T-helper 1 cell treated with Interleukin-12 subunit alpha and Interleukin-12 subunit beta and Interleukin-4 antibody, amounts not matched to agents 30 μg/mL and 1 μg/mL, for 36 hours (primary cell): ENCODE results near the gene RAB40C.

Source experiments
- H3K27ac Mint-ChIP-seq: one replicate; pipeline ENCODE4 v1.8.0; 2021; ENCODE audit warnings: mild to moderate bottlenecking, mixed read lengths
- H3K27me3 Mint-ChIP-seq: one replicate; pipeline ENCODE4 v1.8.0; 2021; ENCODE audit warnings: low read depth, mixed read lengths
- H3K36me3 Mint-ChIP-seq: one replicate; pipeline ENCODE4 v1.8.0; 2021; ENCODE audit warnings: low read depth, mixed read lengths
- H3K4me1 Mint-ChIP-seq: one replicate; pipeline ENCODE4 v1.8.0; 2021; ENCODE audit warnings: low read depth, mixed read lengths
- H3K4me3 Mint-ChIP-seq: one replicate; pipeline ENCODE4 v1.8.0; 2021; ENCODE audit warnings: mild to moderate bottlenecking, moderate library complexity, mixed read lengths
- H3K9me3 Mint-ChIP-seq: one replicate; pipeline ENCODE4 v1.8.0; 2021; ENCODE audit warnings: mixed read lengths

RAB40C gene

DNA sequence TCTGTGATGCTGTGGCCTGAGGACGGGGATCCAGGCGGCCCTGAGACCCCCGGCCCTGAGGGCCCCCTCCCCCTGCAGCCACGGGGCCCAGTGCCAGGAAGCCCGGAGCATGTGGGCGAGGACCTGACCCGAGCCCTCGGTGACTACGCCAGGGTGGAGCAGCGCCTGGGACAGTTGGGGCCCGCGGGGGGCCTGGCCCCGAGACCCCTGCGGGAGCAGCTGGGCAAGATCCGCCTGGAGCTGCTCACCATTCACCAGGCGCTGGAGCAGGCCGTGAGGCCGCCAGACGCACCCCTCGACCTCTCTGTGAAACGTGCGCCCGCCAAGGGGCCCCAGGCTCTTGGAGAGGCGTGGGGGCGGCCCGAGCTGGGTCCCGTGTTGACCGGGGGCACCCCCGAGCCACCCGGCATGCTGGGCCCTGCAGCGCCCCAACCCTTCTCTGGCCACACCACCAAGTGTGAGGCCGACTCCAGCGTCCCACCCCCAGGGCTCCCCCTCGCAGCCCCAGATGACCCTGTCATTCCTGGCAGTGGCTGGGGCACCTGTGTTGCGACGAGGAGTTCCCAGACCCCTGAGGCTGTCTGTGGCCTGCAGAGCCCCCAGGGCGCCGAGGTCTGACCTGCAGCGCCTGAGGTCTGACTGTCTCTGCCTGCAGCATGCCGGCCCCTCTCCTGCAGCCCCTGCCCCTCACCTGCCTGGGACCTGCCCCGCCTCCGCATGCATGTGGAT is 25.0 kb upstream of the RAB40C start:
- Mint-ChIP-seq H3K4me3 (no peak overlapping the region), H3K9me3 (no peaks in the 10 kb centered on the region), H3K4me1 (peaks cover 6% of the 10 kb centered on the region), H3K27ac (no peak overlapping the region), H3K27me3 (peaks cover 11% of the 10 kb centered on the region), H3K36me3 (no peaks in the 10 kb centered on the region)

DNA sequence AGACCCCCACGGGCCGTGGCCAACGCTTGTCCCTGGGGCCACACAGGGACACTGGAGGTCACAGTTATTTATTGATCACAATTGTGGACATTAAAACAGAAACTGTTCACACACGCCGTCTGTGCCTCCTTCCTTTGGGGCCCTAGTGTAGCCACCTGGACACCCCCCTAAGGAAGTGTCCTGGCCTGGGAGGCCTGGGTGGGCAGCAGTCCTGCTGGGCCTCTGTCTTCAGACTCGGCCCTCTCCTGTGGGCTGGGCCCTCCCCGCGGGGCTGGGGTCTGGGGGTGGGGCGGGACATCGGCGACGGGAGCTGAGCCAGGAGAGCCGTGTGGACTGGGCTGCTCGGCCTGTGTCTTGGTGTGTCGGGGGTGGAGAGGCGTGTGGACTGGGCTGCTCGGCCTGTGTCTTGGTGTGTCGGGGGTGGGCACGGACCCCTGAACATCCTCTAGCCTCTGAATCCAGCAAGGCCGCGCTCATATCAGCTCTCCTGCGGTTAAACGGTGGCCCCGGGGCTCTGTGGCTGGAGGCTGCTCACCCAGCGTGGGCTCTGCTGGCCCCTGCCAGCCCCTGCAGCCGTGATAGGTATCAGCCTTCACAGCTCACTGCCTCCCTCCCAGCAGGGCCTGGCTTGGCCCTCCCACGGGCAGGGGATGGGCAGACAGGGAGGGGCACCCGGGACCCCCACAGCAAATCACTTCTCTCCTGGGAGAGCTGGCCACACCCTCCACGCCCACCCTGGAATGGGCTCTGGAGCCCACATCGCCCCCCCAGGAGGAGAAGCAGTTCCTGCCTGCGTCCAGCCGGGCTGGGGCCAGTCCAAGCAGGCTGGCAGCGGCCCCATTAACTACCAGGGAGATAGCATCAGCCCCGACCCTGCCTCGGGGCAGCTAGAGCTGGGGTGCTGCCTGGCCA is 24.2 kb upstream of the RAB40C start:
- Mint-ChIP-seq H3K9me3 (no peaks in the 10 kb centered on the region), H3K27ac (no peak overlapping the region), H3K4me3 (no peak overlapping the region), H3K36me3 (no peaks in the 10 kb centered on the region), H3K27me3 (peaks cover 11% of the 10 kb centered on the region), H3K4me1 (peaks cover 7% of the 10 kb centered on the region)

DNA sequence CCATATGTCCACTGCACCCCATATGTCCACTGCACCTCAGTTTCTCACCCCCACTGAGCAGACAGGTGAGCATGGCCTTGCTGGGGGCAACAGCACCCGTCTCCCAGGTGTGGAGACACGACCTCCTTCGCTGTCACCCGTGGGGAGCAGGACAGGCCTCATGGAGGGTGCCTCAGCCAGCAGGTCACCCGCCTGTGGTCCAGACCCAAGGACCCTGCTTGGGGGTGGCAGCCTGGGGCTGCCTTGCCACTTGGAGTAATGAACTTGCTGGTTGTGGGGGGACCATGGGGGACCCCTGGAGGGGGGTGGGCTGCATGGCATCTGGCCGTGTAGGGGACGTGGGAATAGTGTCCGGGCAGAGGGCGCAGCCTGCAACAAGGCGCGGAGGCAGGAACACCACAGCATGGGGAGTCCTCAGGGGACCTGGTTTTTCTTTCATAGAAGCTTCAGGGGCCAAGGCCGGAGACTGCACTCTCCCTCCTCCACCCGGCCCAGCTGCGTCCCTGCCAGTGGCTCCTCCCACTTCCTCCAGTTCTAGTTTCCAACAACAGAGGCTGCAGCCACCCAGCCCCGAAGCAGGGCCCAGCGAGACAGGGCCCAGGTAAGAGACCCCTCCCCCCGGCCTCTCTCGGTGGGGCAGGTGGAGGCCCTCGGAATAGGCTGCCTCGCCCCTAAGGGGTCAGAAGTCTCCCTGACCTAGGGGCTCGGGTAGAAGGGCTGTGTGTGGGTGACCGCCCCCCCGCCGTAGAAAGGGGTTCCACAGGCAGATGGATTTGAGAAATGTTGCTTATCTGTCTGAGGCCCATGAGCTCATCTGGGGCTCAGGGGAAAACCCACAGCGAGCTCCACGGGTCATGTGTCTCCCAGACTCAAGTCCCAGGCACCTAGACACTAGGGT is 23.1 kb upstream of the RAB40C start, which contains the start of gene NHLRC4:
NHLRC4 (plus strand) TSS at position 531 of the 898 bp plus-strand sequence. CDS start 1,043 bp downstream, outside the sequence.
- peak within 1 kb of the TSS; percentile 72 for H3K27ac Mint-ChIP-seq
- H3K9me3 Mint-ChIP-seq: no peaks in the 10 kb centered on the region
- H3K4me1 Mint-ChIP-seq: peaks cover 18% of the 10 kb centered on the region
- peaks cover 8% of the 10 kb centered on the region for H3K27me3 Mint-ChIP-seq
- H3K36me3 Mint-ChIP-seq: no peaks in the 10 kb centered on the region
- peak within 1 kb of the TSS; percentile 57 for H3K4me3 Mint-ChIP-seq

DNA sequence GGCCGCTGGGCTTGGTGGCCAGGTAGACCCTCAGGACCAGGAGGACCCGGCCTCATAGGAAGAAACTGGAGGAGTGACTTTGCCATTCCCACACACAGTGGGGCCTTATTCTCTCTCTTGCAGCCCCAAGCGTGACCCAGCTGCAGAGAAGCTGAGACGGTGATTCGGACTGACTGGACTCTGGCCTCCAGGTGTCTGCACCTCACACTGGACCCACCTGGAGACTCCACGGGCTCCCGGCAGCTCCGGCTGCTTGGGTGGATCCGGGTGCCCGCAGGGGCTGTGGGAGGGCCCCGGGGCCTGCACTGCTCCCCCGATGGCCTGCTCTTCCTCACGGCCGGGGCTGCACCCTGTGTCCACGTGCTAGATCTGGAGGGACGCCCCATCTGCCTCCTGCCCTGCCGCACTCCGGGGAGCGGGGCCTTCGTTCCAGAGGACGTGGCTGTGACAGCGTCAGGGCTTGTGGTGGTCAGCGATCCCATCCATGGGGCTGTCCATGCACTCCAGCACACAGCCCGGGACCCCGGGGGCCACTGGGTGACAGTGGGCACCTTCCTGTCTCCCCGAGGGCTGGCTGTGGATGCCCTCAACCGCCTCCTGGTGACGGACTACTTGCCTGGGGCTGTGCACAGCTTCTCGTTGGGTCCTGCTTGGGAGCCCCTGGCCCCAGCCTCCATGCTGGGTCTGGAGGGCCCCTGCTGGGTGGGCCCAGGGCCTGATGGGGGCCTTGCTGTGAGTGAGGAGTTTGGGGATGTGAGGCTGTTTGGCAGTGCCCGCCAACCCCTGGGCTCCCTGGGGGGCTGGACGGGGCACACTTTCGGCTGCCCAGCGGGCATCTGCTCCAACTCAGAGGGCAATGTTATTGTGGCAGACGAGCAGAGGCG is 22.3 kb upstream of the RAB40C start:
- peak overlapping the region; percentile 72 for H3K27ac Mint-ChIP-seq
- H3K4me1 Mint-ChIP-seq: peaks cover 21% of the 10 kb centered on the region
- no peaks in the 10 kb centered on the region for H3K9me3 Mint-ChIP-seq
- H3K27me3 Mint-ChIP-seq: peaks cover 2% of the 10 kb centered on the region
- H3K36me3 Mint-ChIP-seq: no peaks in the 10 kb centered on the region
- peak overlapping the region; percentile 57 for H3K4me3 Mint-ChIP-seq

DNA sequence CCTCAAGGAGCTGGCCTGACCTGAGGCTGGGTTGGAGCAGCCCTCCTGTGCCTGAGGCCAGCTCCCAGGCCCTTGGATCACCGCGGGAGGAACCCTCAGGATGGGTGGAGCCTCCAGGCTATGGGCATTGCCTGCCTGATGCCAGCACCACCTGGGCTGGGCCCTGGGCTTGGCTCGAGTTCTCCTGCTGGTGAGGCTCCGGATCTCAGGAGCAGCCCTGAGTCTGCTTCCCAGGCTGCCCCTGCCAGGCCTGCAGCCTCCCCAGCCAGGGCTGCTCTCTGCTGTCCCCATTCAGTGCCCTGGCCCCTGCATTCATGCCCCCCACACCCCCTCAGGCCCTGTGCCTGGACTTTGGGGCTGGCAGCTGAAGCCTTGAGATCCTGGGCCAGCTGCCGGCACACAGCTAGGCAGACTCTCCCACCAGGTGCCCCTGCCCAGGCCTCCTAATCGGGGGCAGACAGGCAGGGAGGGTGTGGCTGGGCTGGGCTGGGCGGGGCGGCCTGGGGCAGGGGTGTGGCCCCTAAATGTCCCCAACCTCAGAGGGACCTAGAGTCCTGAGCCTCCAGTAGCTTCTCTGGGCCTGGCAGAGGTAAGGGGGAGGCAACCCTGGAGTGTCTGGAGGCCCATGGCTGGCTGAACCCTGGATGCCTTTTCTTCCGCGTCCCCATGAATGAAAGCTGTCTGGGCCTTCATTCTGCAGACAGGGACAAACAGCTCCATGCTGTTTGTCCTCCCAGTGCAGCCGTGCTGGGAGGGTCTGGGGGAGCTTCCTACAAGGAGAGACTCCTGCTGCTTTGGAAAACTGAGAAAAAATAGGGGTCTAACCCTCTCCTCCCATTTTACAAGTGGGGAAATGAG is 21.2 kb upstream of the RAB40C start:
- Mint-ChIP-seq H3K27ac (peak overlapping the region; percentile 86), H3K9me3 (no peaks in the 10 kb centered on the region), H3K4me3 (peak overlapping the region; percentile 82), H3K36me3 (no peaks in the 10 kb centered on the region), H3K27me3 (no peaks in the 10 kb centered on the region), H3K4me1 (peaks cover 21% of the 10 kb centered on the region)

DNA sequence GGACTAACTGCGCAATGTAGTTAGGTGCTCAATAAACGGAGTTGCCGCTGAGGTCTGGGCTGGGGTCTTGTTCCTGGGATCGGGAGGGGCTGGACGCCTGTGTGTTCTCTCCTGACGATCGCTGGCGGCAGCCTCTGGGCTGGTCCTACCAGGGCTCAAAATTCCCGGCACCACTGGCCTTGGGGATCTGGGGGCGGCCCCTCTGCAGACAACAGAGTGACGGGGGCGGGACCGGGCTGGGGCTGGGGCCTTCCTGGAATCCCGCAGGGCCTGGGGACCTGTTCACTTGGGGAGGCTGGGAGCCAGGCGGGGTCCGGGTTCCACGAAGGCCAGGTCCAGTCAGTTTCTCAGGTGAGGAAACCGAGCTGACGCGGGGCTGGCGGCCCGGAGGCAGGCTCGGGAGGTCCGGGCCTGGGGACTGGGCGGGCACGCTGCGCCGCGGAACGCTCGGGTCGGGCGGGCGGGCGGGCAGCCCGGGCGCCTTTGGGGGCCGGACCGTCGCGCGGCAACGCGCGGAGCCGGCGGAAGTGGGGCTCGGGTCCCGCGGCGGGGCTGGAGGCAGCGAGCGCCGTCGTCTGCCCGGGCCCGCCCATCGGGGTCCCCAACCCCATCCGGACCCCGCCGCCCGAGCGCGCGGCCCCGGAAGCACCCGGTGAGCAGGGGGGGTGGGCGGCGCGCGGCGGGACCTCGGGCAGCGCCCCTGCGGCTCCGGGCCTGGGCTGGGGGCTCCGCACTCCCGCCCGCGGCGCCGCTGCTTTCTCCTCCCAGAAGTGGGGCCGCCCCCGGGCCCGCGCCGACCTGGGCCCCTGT is 20.2 kb upstream of the RAB40C start, which contains the start of gene PIGQ:
PIGQ (plus strand) TSS at position 524 of the 810 bp plus-strand sequence. CDS start 4,107 bp downstream, outside the sequence.
- Mint-ChIP-seq H3K9me3 (no peaks in the 10 kb centered on the region), H3K4me3 (peak within 1 kb of the TSS; percentile 82), H3K4me1 (peaks cover 21% of the 10 kb centered on the region), H3K36me3 (no peaks in the 10 kb centered on the region), H3K27ac (peak within 1 kb of the TSS; percentile 86), H3K27me3 (no peaks in the 10 kb centered on the region)

DNA sequence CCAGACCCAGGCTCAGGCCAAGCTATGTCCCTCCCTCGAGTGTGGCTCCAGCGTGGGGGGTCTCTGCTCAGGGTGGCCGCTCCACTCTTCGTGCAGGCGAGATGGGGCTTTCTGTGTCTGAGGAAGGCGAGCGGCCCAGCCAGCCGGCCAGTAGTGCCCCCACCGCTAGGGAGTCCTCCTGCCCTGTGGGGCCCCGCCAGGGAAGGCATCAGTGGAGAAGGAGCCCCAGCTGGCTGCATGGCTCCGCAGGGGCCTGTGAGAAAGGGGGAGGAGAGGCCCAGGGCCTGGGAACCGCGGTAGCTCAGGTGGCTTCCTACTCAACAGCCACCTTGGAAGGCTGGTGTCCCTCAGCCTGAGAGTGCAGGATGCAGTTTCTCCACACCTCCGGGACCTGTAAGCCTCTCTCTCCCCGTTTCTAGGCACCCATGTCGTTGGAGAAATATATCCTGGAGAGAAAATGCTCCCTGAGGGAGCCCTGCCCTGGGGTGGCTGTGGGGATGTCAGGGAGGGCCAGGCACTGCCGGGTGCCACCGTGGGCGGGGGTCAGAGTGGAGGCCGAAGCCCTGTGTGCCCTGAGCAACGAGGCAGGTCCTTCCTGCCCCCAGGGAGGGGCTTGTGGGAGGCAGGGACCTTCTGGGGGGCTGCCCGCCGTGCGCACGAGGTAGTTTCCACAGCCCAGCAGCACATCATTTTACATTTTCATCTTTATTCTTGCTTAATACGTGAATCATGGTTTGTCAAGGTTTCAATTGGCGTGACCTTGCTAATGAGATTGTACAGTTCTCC is 16.8 kb upstream of the RAB40C start:
- H3K4me3 Mint-ChIP-seq: no peak overlapping the region

DNA sequence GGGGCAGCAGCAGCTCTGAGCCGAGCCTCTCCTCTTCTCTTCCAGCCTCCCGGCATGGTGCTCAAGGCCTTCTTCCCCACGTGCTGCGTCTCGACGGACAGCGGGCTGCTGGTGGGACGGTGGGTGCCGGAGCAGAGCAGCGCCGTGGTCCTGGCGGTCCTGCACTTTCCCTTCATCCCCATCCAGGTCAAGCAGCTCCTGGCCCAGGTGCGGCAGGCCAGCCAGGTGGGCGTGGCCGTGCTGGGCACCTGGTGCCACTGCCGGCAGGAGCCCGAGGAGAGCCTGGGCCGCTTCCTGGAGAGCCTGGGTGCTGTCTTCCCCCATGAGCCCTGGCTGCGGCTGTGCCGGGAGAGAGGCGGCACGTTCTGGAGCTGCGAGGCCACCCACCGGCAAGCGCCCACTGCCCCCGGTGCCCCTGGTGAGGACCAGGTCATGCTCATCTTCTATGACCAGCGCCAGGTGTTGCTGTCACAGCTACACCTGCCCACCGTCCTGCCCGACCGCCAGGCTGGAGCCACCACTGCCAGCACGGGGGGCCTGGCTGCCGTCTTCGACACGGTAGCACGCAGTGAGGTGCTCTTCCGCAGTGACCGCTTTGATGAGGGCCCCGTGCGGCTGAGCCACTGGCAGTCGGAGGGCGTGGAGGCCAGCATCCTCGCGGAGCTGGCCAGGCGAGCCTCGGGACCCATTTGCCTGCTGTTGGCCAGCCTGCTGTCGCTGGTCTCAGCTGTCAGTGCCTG is 15.7 kb upstream of the RAB40C start:
- no peak overlapping the region for H3K27ac Mint-ChIP-seq

More for the DNA sequence above, 16.8 kb upstream of the RAB40C start:
- Mint-ChIP-seq H3K27ac (no peak overlapping the region), H3K9me3 (no peaks in the 10 kb centered on the region), H3K27me3 (no peaks in the 10 kb centered on the region), H3K4me1 (peaks cover 19% of the 10 kb centered on the region), H3K36me3 (no peaks in the 10 kb centered on the region)

DNA sequence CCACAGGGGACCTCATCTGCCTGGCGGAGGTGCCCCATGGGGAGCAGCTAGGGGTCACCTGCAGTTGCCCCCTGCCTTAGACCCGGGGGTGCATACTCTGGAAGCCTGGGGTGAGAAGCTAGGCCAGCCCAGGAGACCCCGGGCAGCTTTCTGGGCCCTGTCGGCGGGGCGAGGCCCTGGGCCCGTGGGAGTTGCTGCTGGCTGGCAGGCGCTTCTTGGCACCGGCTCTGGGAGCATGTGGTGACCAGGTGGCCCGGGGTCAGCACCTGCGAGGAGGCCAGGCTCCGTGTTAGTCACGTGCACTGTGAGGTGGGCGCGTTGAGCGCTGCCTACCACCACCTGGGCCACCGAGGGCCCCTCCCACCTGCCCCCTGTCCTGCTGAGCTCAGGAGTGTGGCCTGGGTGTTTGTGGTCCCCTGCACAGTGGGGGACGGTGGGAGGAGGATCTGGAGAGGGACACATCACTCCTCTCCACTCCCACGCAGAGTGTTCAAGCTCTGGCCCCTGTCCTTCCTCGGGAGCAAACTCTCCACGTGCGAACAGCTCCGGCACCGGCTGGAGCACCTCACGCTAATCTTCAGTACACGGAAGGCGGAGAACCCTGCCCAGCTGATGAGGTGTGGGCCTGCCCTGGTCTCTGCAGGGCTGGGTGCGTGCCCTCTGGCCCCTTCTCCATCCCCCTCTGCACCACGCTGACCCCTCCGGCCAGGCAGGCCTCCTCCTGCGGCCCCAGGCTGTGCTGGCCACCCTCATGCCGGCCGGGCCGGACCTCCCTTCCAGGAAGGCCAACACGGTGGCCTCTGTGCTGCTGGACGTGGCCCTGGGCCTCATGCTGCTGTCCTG is 14.3 kb upstream of the RAB40C start:
- Mint-ChIP-seq H3K36me3 (no peaks in the 10 kb centered on the region), H3K4me1 (peaks cover 14% of the 10 kb centered on the region), H3K4me3 (no peak overlapping the region), H3K9me3 (no peaks in the 10 kb centered on the region), H3K27me3 (no peaks in the 10 kb centered on the region), H3K27ac (no peak overlapping the region)

More for the DNA sequence above, 15.7 kb upstream of the RAB40C start:
- Mint-ChIP-seq H3K27me3 (no peaks in the 10 kb centered on the region), H3K9me3 (no peaks in the 10 kb centered on the region), H3K36me3 (no peaks in the 10 kb centered on the region), H3K4me1 (peaks cover 16% of the 10 kb centered on the region), H3K4me3 (no peak overlapping the region)

DNA sequence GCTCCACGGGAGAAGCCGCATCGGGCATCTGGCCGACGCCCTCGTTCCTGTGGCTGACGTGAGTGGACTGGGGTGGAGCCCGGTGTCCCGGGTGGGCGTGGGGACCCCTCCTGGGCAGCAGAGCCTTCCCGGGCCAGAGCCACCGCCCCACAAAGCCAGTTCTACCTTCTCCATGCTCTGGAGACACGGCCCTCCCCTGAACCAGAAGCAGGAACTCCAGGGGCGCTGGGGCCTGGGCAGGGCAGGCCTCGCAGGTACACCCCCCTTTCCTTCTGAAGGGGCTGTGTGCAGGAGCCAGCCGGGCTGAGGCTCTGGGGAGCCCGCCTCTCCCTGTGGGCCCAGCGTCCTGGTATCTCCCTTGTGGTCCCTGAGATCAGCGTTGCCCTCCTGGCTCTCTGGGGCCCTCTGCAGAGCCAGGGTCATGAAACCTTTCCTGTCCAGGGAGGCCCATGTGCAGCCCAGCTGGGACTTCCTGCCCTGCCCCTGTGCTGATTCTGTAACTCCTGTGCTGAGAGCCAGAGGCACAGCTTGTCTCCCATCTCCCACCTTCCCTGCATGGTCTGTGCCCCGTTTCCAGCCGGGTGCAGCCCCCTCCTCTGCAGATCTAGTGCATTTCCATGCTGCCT is 13.6 kb upstream of the RAB40C start:
- Mint-ChIP-seq H3K4me3 (no peak overlapping the region), H3K9me3 (no peaks in the 10 kb centered on the region), H3K27ac (no peak overlapping the region), H3K4me1 (peaks cover 7% of the 10 kb centered on the region), H3K36me3 (no peaks in the 10 kb centered on the region), H3K27me3 (no peaks in the 10 kb centered on the region)
